Suprapubic skin (tissue), 4 donors: ENCODE results near the gene ATP1A4.

ENCODE experiments used
- CTCF ChIP-seq, 2 donors: fragments of 200-600 bp in 1 of 2; fragments of 450-650 bp in 1 of 2; sonication (generic) in 1 of 2; IDR thresholded peaks; one replicate each; pipeline ENCODE4 v1.5.1; 2016 to 2019; ENCODE audit warnings: antibody characterized with exemption in 2 of 2, mild to moderate bottlenecking in 1 of 2, moderate library complexity in 1 of 2
- EP300 ChIP-seq: sonication (generic); formaldehyde crosslinking; IDR thresholded peaks from one replicate; pipeline ENCODE4 v1.6.1; 2017; ENCODE audit warnings: antibody characterized with exemption
- POLR2A ChIP-seq, 2 donors: fragments of 450-650 bp; IDR thresholded peaks; one replicate each; pipeline ENCODE4 v1.6.1; 2017; ENCODE audit warnings: antibody characterized with exemption in 2 of 2, mild to moderate bottlenecking in 2 of 2, moderate library complexity in 2 of 2
- POLR2AphosphoS5 ChIP-seq, 3 donors: sonication (generic); formaldehyde crosslinking; IDR thresholded peaks; one replicate each; pipeline ENCODE4 v1.6.1; 2017; ENCODE audit warnings: antibody characterized with exemption in 3 of 3

DNA sequence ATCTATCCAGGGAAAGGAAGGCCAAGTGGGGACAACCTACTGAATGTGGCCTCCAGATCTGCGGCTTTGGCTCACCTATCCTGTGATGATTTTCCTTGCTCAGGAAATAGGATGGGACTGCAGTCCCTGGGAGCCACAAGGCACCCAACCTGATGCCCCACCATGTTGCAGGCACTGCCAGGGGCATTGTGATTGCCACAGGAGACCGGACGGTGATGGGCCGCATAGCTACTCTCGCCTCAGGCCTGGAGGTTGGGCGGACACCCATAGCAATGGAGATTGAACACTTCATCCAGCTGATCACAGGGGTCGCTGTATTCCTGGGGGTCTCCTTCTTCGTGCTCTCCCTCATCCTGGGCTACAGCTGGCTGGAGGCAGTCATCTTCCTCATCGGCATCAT, 24.0 kb upstream of the ATP1A4 start:
- TF ChIP-seq CTCF (IDR thresholded peaks at IDR 0.05), result no peak
- TF ChIP-seq POLR2A (IDR thresholded peaks at IDR 0.05), result no peak
- TF ChIP-seq EP300, result no peak
- TF ChIP-seq POLR2AphosphoS5 (IDR thresholded peaks at IDR 0.05), result no peak
